Adrenal gland (tissue), 12 donors: ENCODE measurements around the gene KCNRG. TPM values are rescaled to one million over a fixed set of nuclear protein-coding genes. Genes with fewer than 3 reads are reported as not detected.

ENCODE experiments used
- DNase-seq, 7 donors: peaks; one replicate each; pipeline ENCODE4 v3.0.0-alpha.2; 2019 to 2020
- H3K27ac ChIP-seq, 5 donors: fragments of 200-600 bp; sonication (generic) in 4 of 5; 1 replicate in 3 of 5; 2 replicates in 2 of 5; pipeline versions ENCODE4 v1.5.1 to v1.8.0; 2016 to 2020; ENCODE audit warnings: mild to moderate bottlenecking in 1 of 5
- H3K27me3 ChIP-seq: fragments of 200-600 bp; 2 replicates; pipeline ENCODE4 v1.8.0; 2021
- H3K36me3 ChIP-seq, 2 donors: fragments of 200-600 bp; replicated peaks in 1 of 2; 1 replicate in 1 of 2; 2 replicates in 1 of 2; pipeline versions ENCODE4 v1.5.1 to v1.8.0; 2018 to 2022
- H3K4me1 ChIP-seq, 2 donors: fragments of 200-600 bp; replicated peaks in 1 of 2; 1 replicate in 1 of 2; 2 replicates in 1 of 2; pipeline versions ENCODE4 v1.5.1 to v1.8.0; 2018 to 2021
- H3K4me3 ChIP-seq, 4 donors: fragments of 200-600 bp; sonication (generic) in 3 of 4; one replicate each; pipeline ENCODE4 v1.5.1; 2016 to 2018
- H3K9me3 ChIP-seq, 3 donors: fragments of 200-600 bp; sonication (generic) in 1 of 3; replicated peaks in 1 of 3; 1 replicate in 2 of 3; 2 replicates in 1 of 3; pipeline versions ENCODE4 v1.5.1 to v1.8.0; 2016 to 2021
- POLR2A ChIP-seq, 2 donors: fragments of 450-650 bp; IDR thresholded peaks; one replicate each; pipeline ENCODE4 v1.6.1; 2017; ENCODE audit warnings: antibody characterized with exemption in 2 of 2, mild to moderate bottlenecking in 2 of 2, moderate library complexity in 1 of 2
- WGBS, 4 donors: extraction: QIAGEN DNeasy Blood & Tissue Kit in 2 of 4; methylation state at CpG; one replicate each; pipeline versions ENCODE4 v1.1.5 to v1.1.7; 2013 to 2017; 5-methylcytosine and 5-hydroxymethylcytosine counted together
- intact Hi-C, 2 donors: fragments of 100-400 bp; cut with DNase I; formaldehyde crosslinking; loops; one replicate each; pipeline versions ENCODE4 v1.14.1 to v1.15.0; 2022 to 2023
- polyA plus RNA-seq, 3 donors: library from polyadenylated mRNA; stranded (reverse); fragments of 200-250 nt in 2 of 3; fragments of 350-450 nt in 1 of 3; fragmentation: Illumina TruSeq in 1 of 3; extraction: RNeasy Lipid Tissue Mini Kit (QIAGEN cat#74804) in 1 of 3; gene quantifications; one replicate each; pipeline ENCODE4 v1.2.3, GENCODE V29; 2013 to 2014
- total RNA-seq, 9 donors: library from RNA; depleted of rRNA in 4 of 9; stranded (reverse); fragments of >200 nt in 4 of 9; fragments of 120-200 nt in 1 of 9; fragmentation: NEBNext Ultra II Directional in 1 of 9; extraction: Animal tissue kit (Norgen Biotek cat#: 25700) in 1 of 9; gene quantifications; one replicate each; pipeline versions ENCODE4 v1.1.0 to v1.2.4, GENCODE V29; 2013 to 2023
- TF ChIP-seq, protein P1 (sequence below), 6 experiments: fragments of 450-650 bp in 4 of 6; fragments of 200-600 bp in 2 of 6; sonication (generic) in 1 of 6; IDR thresholded peaks; 1 replicate in 5 of 6; 2 replicates in 1 of 6; pipeline versions ENCODE4 v1.5.1 to v1.8.0; 2016 to 2021; ENCODE audit warnings: antibody characterized with exemption in 6 of 6, mild to moderate bottlenecking in 2 of 6, moderate library complexity in 1 of 6
- donor health status: healthy with polysubstance abuse.
- donor health status: Bipolar disorder and iron deficiency.
- donor health status: DM: yes; HTN: yes; CAD: no.
- donor health status: DM: no; HTN: no; CAD: no.
- donor health status: DM: no; HTN: no; CAD: no.
- donor health status: DM: yes; HTN: yes; CAD: no.

The KCNRG gene
- total and polyA plus RNA-seq, 12 donors = 0.14 to 2.8 (median 0.59) TPM; not detected in 1

DNA sequence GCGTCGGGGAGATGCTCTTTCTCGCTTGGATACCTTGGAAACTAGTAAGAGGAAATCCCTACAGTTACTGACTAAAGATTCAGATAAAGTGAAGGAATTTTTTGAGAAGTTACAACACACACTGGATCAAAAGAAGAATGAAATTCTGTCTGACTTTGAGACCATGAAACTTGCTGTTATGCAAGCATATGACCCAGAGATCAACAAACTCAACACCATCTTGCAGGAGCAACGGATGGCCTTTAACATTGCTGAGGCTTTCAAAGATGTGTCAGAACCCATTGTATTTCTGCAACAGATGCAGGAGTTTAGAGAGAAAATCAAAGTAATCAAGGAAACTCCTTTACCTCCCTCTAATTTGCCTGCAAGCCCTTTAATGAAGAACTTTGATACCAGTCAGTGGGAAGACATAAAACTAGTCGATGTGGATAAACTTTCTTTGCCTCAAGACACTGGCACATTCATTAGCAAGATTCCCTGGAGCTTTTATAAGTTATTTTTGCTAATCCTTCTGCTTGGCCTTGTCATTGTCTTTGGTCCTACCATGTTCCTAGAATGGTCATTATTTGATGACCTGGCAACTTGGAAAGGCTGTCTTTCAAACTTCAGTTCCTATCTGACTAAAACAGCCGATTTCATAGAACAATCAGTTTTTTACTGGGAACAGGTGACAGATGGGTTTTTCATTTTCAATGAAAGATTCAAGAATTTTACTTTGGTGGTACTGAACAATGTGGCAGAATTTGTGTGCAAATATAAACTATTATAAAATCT is 2.7 kb upstream of the KCNRG start:
- 90 to 93% (median 91%) methylated on average over 6 of the region's 6 CpGs for WGBS, 4 donors
- peaks cover 0 to 19% of the 10 kb centered on the region in 2 donors for H3K36me3 ChIP-seq
- H3K9me3 ChIP-seq = no peaks in the 10 kb centered on the region
- DNase-seq = no peak
- TF ChIP-seq, protein P1, sequence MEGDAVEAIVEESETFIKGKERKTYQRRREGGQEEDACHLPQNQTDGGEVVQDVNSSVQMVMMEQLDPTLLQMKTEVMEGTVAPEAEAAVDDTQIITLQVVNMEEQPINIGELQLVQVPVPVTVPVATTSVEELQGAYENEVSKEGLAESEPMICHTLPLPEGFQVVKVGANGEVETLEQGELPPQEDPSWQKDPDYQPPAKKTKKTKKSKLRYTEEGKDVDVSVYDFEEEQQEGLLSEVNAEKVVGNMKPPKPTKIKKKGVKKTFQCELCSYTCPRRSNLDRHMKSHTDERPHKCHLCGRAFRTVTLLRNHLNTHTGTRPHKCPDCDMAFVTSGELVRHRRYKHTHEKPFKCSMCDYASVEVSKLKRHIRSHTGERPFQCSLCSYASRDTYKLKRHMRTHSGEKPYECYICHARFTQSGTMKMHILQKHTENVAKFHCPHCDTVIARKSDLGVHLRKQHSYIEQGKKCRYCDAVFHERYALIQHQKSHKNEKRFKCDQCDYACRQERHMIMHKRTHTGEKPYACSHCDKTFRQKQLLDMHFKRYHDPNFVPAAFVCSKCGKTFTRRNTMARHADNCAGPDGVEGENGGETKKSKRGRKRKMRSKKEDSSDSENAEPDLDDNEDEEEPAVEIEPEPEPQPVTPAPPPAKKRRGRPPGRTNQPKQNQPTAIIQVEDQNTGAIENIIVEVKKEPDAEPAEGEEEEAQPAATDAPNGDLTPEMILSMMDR (IDR thresholded peaks at IDR 0.05) = no peak
- no peak for TF ChIP-seq POLR2A (IDR thresholded peaks at IDR 0.05)
- H3K27me3 ChIP-seq = no peaks in the 10 kb centered on the region
- no peak overlapping the region for H3K4me3 ChIP-seq
- no peak overlapping the region for H3K27ac ChIP-seq
- H3K4me1 ChIP-seq = peaks cover 8 to 17% of the 10 kb centered on the region in 2 donors
- intact Hi-C loops = no loop called here

DNA sequence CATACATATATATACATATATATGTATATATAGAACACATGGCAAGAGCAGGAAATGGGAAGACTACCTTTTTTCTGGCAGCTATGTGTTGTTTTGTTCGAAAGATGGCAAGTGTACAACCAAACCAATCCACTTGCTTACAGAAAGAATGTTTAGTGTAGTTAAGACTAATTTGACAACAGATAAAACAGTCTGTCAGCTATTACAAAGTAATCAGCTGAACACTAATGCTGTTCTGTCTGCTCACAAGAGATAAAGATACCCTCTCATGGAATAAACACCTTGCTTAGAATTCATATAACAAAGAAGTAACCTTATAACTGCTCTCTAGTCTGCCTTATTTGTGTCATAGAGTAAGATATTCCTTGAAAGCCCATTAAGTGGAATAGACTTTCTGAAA is 858 bp upstream of the KCNRG start:
- DNase-seq = no peak
- intact Hi-C loops = no loop called here
- TF ChIP-seq, protein P1 (IDR thresholded peaks at IDR 0.05) = no peak
- no peak for TF ChIP-seq POLR2A (IDR thresholded peaks at IDR 0.05)
- WGBS, 4 donors = 80 to 100% (median 85%) methylated on average over 1 of the region's 1 CpG
- Histone ChIP-seq H3K36me3 (peaks cover 0 to 19% of the 10 kb centered on the region in 2 donors), H3K27me3 (no peaks in the 10 kb centered on the region), H3K4me1 (peaks cover 8 to 27% of the 10 kb centered on the region in 2 donors), H3K9me3 (no peaks in the 10 kb centered on the region), H3K27ac (no peak overlapping the region), H3K4me3 (no peak overlapping the region)

DNA sequence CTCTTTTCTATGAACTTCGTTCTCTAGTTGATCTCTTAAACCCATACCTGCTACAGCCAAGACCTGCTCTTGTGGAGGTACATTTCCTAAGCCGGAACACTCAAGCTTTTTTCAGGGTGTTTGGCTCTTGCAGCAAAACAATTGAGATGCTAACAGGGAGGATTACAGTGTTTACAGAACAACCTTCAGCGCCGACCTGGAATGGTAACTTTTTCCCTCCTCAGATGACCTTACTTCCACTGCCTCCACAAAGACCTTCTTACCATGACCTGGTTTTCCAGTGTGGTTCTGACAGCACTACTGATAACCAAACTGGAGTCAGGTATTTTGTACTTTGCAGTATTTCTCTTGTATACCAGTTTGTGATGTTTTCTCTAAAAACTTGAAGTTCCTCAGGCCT is 506 bp downstream of the KCNRG start:
- Histone ChIP-seq H3K4me1 (peaks cover 8 to 27% of the 10 kb centered on the region in 2 donors), H3K27me3 (no peaks in the 10 kb centered on the region), H3K27ac (no peak overlapping the region), H3K9me3 (no peaks in the 10 kb centered on the region), H3K36me3 (peaks cover 0 to 24% of the 10 kb centered on the region in 2 donors), H3K4me3 (no peak overlapping the region)
- intact Hi-C loops = no loop called here
- 65 to 83% (median 72%) methylated on average over 4 of the region's 4 CpGs for WGBS, 4 donors
- no peak for DNase-seq
- TF ChIP-seq POLR2A (IDR thresholded peaks at IDR 0.05) = no peak
- TF ChIP-seq, protein P1 (IDR thresholded peaks at IDR 0.05) = no peak

DNA sequence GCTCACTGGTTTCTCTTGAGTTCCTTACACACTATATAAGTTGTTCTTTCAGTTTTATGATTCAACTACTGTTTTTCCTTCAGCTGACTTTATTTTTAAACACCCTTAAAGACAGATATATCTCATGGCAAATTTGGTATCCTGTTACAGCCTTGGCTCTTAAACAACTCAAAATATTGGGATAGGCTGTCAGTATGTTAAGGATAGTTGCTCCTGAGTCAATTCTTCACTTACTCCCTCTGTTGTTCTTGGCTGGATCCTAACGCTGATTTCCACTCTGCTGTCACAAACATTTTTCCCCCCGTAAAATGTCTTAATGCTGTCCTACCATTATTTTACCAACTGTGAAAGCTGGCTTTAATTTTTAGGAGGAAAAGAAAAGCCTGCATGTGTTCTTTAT is 1.2 kb downstream of the KCNRG start:
- WGBS, 4 donors = 62 to 76% (median 68%) methylated on average over 2 of the region's 2 CpGs
- no peak for DNase-seq
- intact Hi-C loops = no loop called here
- Histone ChIP-seq H3K27ac (no peak overlapping the region), H3K36me3 (peaks cover 0 to 18% of the 10 kb centered on the region in 2 donors), H3K9me3 (no peaks in the 10 kb centered on the region), H3K27me3 (no peaks in the 10 kb centered on the region), H3K4me1 (peaks cover 8 to 27% of the 10 kb centered on the region in 2 donors), H3K4me3 (no peak overlapping the region)
- TF ChIP-seq POLR2A (IDR thresholded peaks at IDR 0.05) = no peak
- TF ChIP-seq, protein P1 (IDR thresholded peaks at IDR 0.05) = no peak
